HepG2 (cell line): ENCODE measurements around the gene CHRNB1. TPM values are rescaled to one million over a fixed set of nuclear protein-coding genes. Genes with fewer than 3 reads are reported as not detected.

ENCODE experiments used
- AKNA ChIP-seq: sonication (generic); formaldehyde crosslinking; IDR thresholded peaks from 2 replicates; pipeline ENCODE4 v1.4.0; 2020; ENCODE audit warnings: missing genetic modification reagents, borderline replicate concordance
- CBX1 ChIP-seq: IDR thresholded peaks from one replicate; pipeline ENCODE4 v1.6.1; 2016; ENCODE audit warnings: antibody characterized with exemption, low read depth
- FOXM1 ChIP-seq: sonication (generic); formaldehyde crosslinking; IDR thresholded peaks from 2 replicates; pipeline ENCODE4 v1.5.0; 2020; ENCODE audit warnings: missing genetic modification reagents
- KLF15 ChIP-seq: sonication (generic); formaldehyde crosslinking; IDR thresholded peaks from 2 replicates; pipeline ENCODE4 v1.8.1; 2023; ENCODE audit warnings: borderline replicate concordance, mild to moderate bottlenecking, inconsistent platforms, missing genetic modification reagents, mixed read lengths
- MLX ChIP-seq: IDR thresholded peaks from 2 replicates; pipeline ENCODE4 v1.6.1; 2016
- PTBP1 ChIP-seq: fragments of 200-400 bp; formaldehyde crosslinking; IDR thresholded peaks from 2 replicates; pipeline ENCODE4 v1.6.1; 2018; ENCODE audit warnings: low read length, low read depth; ENCODE audit not compliant: poor library complexity, severe bottlenecking
- RFXAP ChIP-seq: sonication (generic); formaldehyde crosslinking; IDR thresholded peaks from 2 replicates; pipeline ENCODE4 v1.4.0; 2020; ENCODE audit warnings: missing genetic modification reagents, borderline replicate concordance
- U2AF2 ChIP-seq: fragments of 200-400 bp; formaldehyde crosslinking; IDR thresholded peaks from 2 replicates; pipeline ENCODE4 v1.6.1; 2017; ENCODE audit warnings: low read depth, mild to moderate bottlenecking, low read length
- ZBTB44 ChIP-seq: sonication (generic); formaldehyde crosslinking; IDR thresholded peaks from 2 replicates; pipeline ENCODE4 v1.4.0; 2020; ENCODE audit warnings: missing genetic modification reagents
- ZNF138 ChIP-seq: sonication (generic); formaldehyde crosslinking; IDR thresholded peaks from 2 replicates; pipeline ENCODE4 v1.5.0; 2020; ENCODE audit warnings: mild to moderate bottlenecking, low read depth, missing genetic modification reagents
- ZNF512B ChIP-seq: sonication (generic); formaldehyde crosslinking; IDR thresholded peaks from 2 replicates; pipeline ENCODE4 v1.5.1; 2020; ENCODE audit warnings: missing genetic modification reagents, mild to moderate bottlenecking, borderline replicate concordance
- ZNF530 ChIP-seq: sonication (generic); formaldehyde crosslinking; IDR thresholded peaks from 2 replicates; pipeline ENCODE4 v1.5.0; 2020; ENCODE audit warnings: low read depth, mild to moderate bottlenecking, missing genetic modification reagents
- ZNF704 ChIP-seq: sonication (generic); formaldehyde crosslinking; IDR thresholded peaks from 2 replicates; pipeline ENCODE4 v1.8.1; 2023; ENCODE audit warnings: mild to moderate bottlenecking, inconsistent platforms, moderate library complexity, missing genetic modification reagents, borderline replicate concordance
- ZSCAN20 ChIP-seq: sonication (generic); formaldehyde crosslinking; IDR thresholded peaks from 2 replicates; pipeline ENCODE4 v1.4.0; 2020; ENCODE audit warnings: missing genetic modification reagents, mild to moderate bottlenecking, borderline replicate concordance
- polyA plus RNA-seq, 8 experiments: library from polyadenylated mRNA; depleted of rRNA in 3 of 8; stranded (reverse) in 7 of 8; unstranded in 1 of 8; fragments of >200 nt; fragmentation: Illumina TruSeq in 4 of 8; extraction: Trizol in 4 of 8; gene quantifications; 2 replicates each; pipeline versions ENCODE4 v1.2.1 to v1.2.3, GENCODE V29; 2011 to 2016; ENCODE audit warnings: low read depth in 4 of 8, missing spikeins in 1 of 8, mixed read lengths in 1 of 8; ENCODE audit not compliant: insufficient read depth in 1 of 8
- total RNA-seq, 5 experiments: library from RNA; depleted of rRNA; stranded (reverse); fragments of >200 nt; fragmentation: Illumina TruSeq; extraction: Trizol; gene quantifications; 2 replicates each; pipeline ENCODE4 v1.2.3, GENCODE V29; 2016; ENCODE audit warnings: low read depth in 1 of 5
- TF ChIP-seq, protein P1 (sequence below): sonication (generic); formaldehyde crosslinking; IDR thresholded peaks from 2 replicates; pipeline ENCODE4 v1.5.0; 2020; ENCODE audit warnings: missing genetic modification reagents

CHRNB1 gene
- total and polyA plus RNA-seq, 2 of the 13 experiments (the other 11 are each of a cell fraction or from before 2014, with no cell fraction given): 5.4 to 33.7 TPM

- TF ChIP-seq RFXAP (CRISPR knock-in tag): no peak
- no peak for TF ChIP-seq CBX1
- TF ChIP-seq MLX (CRISPR knock-in tag): peak; percentile 24; the same call in 1 of the 2 replicates
- no peak for TF ChIP-seq PTBP1
- TF ChIP-seq ZNF704 (CRISPR knock-in tag): no peak
- TF ChIP-seq U2AF2: no peak
- no peak for TF ChIP-seq ZNF530 (CRISPR knock-in tag)
- no peak for TF ChIP-seq ZSCAN20 (CRISPR knock-in tag)
- TF ChIP-seq KLF15 (CRISPR knock-in tag): no peak
- no peak for TF ChIP-seq ZNF512B (CRISPR knock-in tag)
- no peak for TF ChIP-seq ZBTB44 (CRISPR knock-in tag)
- TF ChIP-seq ZNF138 (CRISPR knock-in tag): no peak
- TF ChIP-seq FOXM1 (CRISPR knock-in tag): no peak
- TF ChIP-seq, protein P1, sequence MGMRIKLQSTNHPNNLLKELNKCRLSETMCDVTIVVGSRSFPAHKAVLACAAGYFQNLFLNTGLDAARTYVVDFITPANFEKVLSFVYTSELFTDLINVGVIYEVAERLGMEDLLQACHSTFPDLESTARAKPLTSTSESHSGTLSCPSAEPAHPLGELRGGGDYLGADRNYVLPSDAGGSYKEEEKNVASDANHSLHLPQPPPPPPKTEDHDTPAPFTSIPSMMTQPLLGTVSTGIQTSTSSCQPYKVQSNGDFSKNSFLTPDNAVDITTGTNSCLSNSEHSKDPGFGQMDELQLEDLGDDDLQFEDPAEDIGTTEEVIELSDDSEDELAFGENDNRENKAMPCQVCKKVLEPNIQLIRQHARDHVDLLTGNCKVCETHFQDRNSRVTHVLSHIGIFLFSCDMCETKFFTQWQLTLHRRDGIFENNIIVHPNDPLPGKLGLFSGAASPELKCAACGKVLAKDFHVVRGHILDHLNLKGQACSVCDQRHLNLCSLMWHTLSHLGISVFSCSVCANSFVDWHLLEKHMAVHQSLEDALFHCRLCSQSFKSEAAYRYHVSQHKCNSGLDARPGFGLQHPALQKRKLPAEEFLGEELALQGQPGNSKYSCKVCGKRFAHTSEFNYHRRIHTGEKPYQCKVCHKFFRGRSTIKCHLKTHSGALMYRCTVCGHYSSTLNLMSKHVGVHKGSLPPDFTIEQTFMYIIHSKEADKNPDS (CRISPR knock-in tag): no peak
- no peak for TF ChIP-seq AKNA (CRISPR knock-in tag)
These were observed 41.7 kb upstream of the CHRNB1 start (continued) for GRCh38 chr17:7403043-7403726.
